ENCODE results near the gene PLA2G2F. TPM values are rescaled to one million over a fixed set of nuclear protein-coding genes. Genes with fewer than 3 reads are reported as not detected.

PLA2G2F gene
- total and polyA plus RNA-seq, 9 of the 15 experiments (the other 6 are each of a cell fraction or from before 2014, with no cell fraction given), result not detected

- Histone ChIP-seq H2AFZ (ENCODE audit: low read depth, low read length) (peak overlapping the region; percentile 29; the same call in 1 of the 2 replicates), H3K36me3 (ENCODE audit: control insufficient read depth, insufficient read depth, low read length) (no peaks in the 10 kb centered on the region), H3K79me2 (ENCODE audit: control insufficient read depth, insufficient read depth, low read length) (no peaks in the 10 kb centered on the region), H3K27me3 (ENCODE audit: control insufficient read depth in 2 of 2, insufficient read depth in 2 of 2, low read length in 2 of 2) (peaks cover 7 to 45% of the 10 kb centered on the region in 2 experiments), H3K27ac (ENCODE audit: extremely low read depth, low read depth, low read length) (no peak overlapping the region), H3K9me1 (ENCODE audit: control insufficient read depth, insufficient read depth, low read length) (no peaks in the 10 kb centered on the region), H3K9ac (ENCODE audit: insufficient read depth in 1 of 2, low read depth in 2 of 2, low read length in 2 of 2) (no peak overlapping the region), H3K4me3 (no peak overlapping the region), H3K9me3 (replicated peaks; ENCODE audit: control insufficient read depth, insufficient read depth, low read depth, low read length) (no peaks in the 10 kb centered on the region), H4K20me1 (replicated peaks; ENCODE audit: control insufficient read depth, insufficient read depth, low read length) (no peaks in the 10 kb centered on the region), H3K4me2 (ENCODE audit: insufficient read depth, low read length) (no peak overlapping the region), H3K4me1 (replicated peaks in 1 of 2; ENCODE audit: control insufficient read depth in 2 of 2, insufficient read depth in 2 of 2, low read length in 2 of 2) (no peaks in the 10 kb centered on the region)
- peak; percentile 18 to 44 (median 30) for DNase-seq (ENCODE audit: extremely low read depth in 1 of 4, low spot score in 3 of 4)
- ChIA-PET POLR2A (interaction anchor here (0.6 to 1.4 kb wide), 3 partner anchors 14 to 321 kb away, joined by 3 read pairs; no protein-coding TSS in a partner anchor), CTCF (ENCODE audit: low intra/inter-chr PET ratio) (no interaction called here)
- BruUV-seq (replicated peaks), result no TSS peak
- in situ Hi-C loops (cut with MboI) (no loop called here), intact Hi-C loops (cut with micrococcal nuclease) (no loop called here)
- 4% methylated on average over 19 of the region's 19 CpGs for WGBS (ENCODE audit: insufficient coverage, low coverage, missing lambda C conversion rate)
- peak; percentile 85 for FAIRE-seq
- ATAC-seq, result peak; percentile 84
- peak; percentile 82 for TF ChIP-seq PRDM10 (IDR thresholded peaks at IDR 0.05; ENCODE audit: partially characterized antibody)
- peak; percentile 32; the same call in 1 of the 2 replicates for TF ChIP-seq CREM (IDR thresholded peaks at IDR 0.05; ENCODE audit: low read depth)
- peak; percentile 80 for TF ChIP-seq HCFC1 (IDR thresholded peaks at IDR 0.05; ENCODE audit: low read depth, low read length)
- no peak for TF ChIP-seq ZNF639 (CRISPR knock-in tag; conservative IDR thresholded peaks at IDR 0.05 in 1 of 2, IDR thresholded peaks at IDR 0.05 in 1 of 2)
- TF ChIP-seq SMARCC2 (IDR thresholded peaks at IDR 0.05; ENCODE audit: low read depth), result no peak
- TF ChIP-seq AFF1 (IDR thresholded peaks at IDR 0.05; ENCODE audit: low read depth in 1 of 2, partially characterized antibody in 2 of 2), result peak in 1 of 2 experiments; percentile 48
Measured at GRCh38 chr1:20089328-20090077, 49.6 kb upstream of the PLA2G2F start.

Measured in K562 (cell line).